Cardiac fibroblast (primary cell): ENCODE data around the gene FAF1.
A peak's percentile ranks its signal among the peaks of the same experiment; 100 is the strongest.
"Not testable (repeated sequence)": the region's sequence is repeated elsewhere in the genome, so short reads cannot be mapped to it uniquely, and the experiment has no call there.

Experiments used
- DNase-seq, 2 donors: peaks; one replicate each; pipeline versions ENCODE4 v3.0.0 to v3.0.0-alpha.2; 2010; ENCODE audit warnings: low read depth in 2 of 2
- H3K4me3 ChIP-seq, 2 donors: replicated peaks in 1 of 2; 1 replicate in 1 of 2; 2 replicates in 1 of 2; pipeline ENCODE4 v1.5.1; 2011; ENCODE audit warnings: low read depth in 2 of 2, low read length in 2 of 2, mild to moderate bottlenecking in 2 of 2, moderate library complexity in 1 of 2
- TF ChIP-seq, protein P1 (sequence below): IDR thresholded peaks from one replicate; pipeline ENCODE4 v1.5.1; 2011; ENCODE audit warnings: low read depth, mild to moderate bottlenecking, low read length, inconsistent platforms

Gene FAF1

DNA sequence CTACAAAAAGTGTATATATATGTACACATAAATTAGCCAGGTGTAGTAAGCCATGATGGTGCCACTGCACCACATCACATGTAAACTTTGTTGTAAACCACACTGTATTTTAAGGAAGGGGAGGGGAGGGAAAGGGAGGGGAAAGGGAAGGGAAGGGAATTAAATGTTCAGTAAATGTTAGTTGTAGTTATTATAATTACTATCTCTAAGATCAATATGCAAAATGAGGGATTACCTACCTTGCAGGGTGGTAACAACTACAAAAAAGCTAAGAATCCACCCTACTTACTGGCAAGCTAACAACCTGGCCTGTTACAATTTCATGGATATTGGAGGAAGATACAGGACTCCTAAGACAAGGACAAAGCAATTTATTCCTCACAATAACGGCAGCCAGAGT lies 17.7 kb downstream of the FAF1 start:
- TF ChIP-seq, protein P1, sequence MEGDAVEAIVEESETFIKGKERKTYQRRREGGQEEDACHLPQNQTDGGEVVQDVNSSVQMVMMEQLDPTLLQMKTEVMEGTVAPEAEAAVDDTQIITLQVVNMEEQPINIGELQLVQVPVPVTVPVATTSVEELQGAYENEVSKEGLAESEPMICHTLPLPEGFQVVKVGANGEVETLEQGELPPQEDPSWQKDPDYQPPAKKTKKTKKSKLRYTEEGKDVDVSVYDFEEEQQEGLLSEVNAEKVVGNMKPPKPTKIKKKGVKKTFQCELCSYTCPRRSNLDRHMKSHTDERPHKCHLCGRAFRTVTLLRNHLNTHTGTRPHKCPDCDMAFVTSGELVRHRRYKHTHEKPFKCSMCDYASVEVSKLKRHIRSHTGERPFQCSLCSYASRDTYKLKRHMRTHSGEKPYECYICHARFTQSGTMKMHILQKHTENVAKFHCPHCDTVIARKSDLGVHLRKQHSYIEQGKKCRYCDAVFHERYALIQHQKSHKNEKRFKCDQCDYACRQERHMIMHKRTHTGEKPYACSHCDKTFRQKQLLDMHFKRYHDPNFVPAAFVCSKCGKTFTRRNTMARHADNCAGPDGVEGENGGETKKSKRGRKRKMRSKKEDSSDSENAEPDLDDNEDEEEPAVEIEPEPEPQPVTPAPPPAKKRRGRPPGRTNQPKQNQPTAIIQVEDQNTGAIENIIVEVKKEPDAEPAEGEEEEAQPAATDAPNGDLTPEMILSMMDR, result no peak
- H3K4me3 ChIP-seq, result no peak overlapping the region
- no peak for DNase-seq

GRCh38 chr1:50940291-50940690 lies 19.8 kb downstream of the FAF1 start:
- DNase-seq, result no peak
- no peak overlapping the region for H3K4me3 ChIP-seq
- TF ChIP-seq, protein P1, result no peak

- DNase-seq, result peak in 1 of 2 donors; percentile 31
- no peak overlapping the region for H3K4me3 ChIP-seq
- TF ChIP-seq, protein P1, result no peak
Measured at GRCh38 chr1:50936321-50936720, 23.7 kb downstream of the FAF1 start.

GRCh38 chr1:50935276-50935675 lies 24.8 kb downstream of the FAF1 start:
- H3K4me3 ChIP-seq, result not testable (repeated sequence)
- DNase-seq, result peak in 1 of 2 donors; percentile 23

DNA sequence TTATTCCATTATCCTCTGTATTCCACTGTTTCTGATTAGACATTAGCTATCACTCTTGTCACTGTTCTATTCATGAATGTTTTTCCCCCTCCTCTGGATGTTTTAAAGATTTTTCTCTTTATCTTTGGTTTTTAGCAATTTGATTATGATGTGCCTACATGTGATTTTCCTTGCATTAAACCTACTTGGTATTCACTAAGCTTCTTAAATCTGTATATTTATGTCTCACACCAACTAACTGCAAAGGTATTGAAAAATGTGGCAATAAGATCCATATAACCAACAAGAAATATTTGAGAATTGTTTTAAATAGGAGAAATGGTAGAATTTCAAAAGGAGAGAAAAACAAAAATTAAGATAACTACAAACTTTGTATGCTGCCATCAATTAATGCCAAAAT lies 25.2 kb downstream of the FAF1 start:
- no peak for DNase-seq

GRCh38 chr1:50933770-50934169 lies 26.3 kb downstream of the FAF1 start:
- DNase-seq, H3K4me3 ChIP-seq: not testable (repeated sequence)

More for the DNA sequence above, 25.2 kb downstream of the FAF1 start:
- no peak overlapping the region for H3K4me3 ChIP-seq
- TF ChIP-seq, protein P1, result no peak

DNA sequence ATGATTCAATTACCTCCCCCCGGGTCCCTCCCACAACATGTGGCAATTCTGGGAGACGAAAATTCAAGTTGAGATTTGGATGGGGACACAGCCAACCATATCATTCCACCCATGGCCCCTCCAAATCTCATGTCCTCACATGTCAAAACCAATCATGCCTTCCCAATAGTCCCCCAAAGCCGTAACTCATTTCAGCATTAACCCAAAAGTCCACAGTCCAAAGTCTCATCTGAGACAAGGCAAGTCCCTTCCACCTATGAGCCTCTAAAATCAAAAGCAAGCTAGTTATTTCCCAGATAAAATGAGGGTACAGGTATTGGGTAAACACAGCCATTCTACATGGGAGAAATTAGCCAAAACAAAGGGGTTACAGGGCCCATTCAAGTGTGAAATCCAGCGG lies 28.0 kb downstream of the FAF1 start:
- not testable (repeated sequence) for H3K4me3 ChIP-seq, DNase-seq

DNA sequence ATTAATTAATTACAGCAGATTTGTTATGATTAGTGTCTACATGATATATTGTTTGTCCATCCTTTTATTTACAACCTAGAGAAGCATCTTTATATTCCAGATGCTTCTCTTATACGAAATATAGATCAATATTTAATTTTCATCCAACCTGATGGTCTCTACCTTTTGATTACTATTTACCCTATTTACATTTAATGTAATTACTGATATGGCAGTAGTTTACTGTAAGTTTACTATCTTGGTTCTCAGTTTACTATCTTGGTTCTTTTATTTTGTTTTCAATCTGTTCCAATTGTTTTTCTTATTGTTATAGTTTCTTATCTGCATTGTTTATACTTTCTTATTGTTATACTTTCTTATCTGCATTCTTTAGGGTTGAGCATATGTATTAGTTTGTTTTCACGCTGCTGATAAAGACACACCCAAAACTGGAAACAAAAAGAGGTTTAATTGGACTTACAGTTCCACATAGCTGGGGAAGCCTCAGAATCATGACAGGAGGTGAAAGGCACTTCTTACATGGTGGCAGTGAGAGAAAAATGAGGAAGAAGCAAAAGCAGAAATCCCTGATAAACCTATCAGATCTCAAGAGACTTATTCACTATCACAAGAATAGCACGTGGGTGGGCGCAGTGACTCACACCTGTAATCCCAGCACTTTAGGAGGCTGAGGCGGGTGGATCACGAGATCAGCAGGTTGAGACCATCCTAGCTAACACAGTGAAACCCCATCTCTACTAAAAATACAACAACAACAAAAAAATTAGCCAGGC lies 28.9 kb downstream of the FAF1 start:
- peak in 1 of 2 donors; percentile 18 for DNase-seq
- TF ChIP-seq, protein P1, result no peak
- H3K4me3 ChIP-seq, result no peak overlapping the region
